HCEC 1CT (cell line): Measurements from ENCODE around the gene AHCYL1.

Source experiments
- DNase-seq: peaks from one replicate; pipeline ENCODE4 v3.0.0-alpha.2; 2017

The AHCYL1 gene

GRCh38 chr1:110040548-110040947 lies 56.0 kb downstream of the AHCYL1 start:
- DNase-seq = no peak

DNA sequence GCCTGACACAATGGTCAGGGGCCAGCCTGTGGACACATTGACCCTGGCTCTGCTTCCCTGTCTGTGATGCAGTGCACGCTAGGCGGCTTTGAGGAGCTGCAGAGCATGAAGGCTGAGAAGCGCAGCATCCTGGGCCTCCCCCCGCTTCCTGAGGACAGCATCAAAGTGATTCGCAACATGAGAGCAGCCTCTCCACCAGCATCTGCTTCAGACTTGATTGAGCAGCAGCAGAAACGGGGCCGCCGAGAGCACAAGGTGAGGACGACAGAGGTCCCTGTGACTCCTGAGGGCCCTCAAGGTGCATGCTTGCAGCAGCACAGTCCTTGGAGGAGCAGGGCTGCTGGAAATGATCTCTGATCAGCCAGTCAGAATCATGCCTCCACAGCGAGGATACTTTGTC lies 58.5 kb downstream of the AHCYL1 start:
- DNase-seq = no peak

- DNase-seq = no peak
These were observed 62.9 kb downstream of the AHCYL1 start for GRCh38 chr1:110047463-110047862.

DNA sequence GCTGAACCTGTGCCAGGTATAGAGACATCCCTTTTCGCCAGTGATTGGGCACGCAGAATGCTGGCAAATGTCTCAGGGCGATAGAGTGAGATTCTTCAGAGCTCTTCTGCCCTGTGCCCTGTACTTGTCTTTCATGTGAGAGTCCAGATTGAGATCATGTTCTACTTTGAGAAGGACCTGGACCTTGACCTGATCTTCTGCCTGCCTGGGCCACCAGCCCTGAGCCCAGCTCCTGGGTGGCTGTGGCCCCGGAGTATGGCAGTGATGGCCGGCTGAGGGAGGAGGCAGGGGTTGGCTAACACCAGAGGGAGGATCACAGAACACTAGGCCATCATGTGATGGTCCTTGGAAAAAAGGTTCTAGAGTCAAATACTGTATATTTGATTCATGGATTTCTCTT lies 63.7 kb downstream of the AHCYL1 start:
- no peak for DNase-seq

GRCh38 chr1:110048923-110049601 lies 64.5 kb downstream of the AHCYL1 start:
- no peak for DNase-seq

DNA sequence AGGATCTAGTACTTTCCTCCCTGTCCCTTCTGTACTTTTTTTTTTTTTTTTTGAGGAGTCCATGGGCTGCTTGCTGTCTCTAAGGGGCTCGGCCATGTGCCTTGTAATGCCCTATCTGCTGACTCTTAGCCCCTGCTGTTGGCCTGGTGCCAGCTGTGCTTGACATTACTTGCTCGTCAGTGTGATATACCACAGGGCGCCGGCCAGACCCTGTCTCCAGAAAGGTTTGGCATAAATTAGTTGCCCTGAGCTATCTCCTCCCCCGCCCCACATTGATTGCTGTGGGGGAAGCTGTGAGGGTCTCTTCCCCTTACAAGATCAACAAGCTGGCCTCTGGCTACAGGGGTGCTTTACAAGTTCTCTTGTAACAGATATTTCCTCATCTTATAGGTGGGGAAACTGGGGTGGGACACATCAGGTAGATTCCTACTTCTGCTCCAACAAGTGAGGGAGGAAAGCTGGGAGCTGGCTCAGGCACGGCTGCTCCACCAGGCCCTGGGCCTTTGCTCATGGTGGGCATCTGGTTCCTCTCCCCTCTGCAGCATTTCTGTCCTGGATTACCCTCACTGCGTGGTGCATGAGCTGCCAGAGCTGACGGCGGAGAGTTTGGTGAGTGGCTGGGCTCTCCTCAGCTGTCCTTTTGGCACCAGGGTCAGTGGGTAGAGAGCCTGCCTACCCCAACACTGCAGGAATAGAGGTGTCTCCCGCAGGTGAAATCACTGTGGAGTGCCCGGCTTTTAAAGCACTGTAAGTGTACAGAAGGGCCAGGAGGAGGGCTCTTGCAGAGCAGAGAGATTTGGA lies 65.4 kb downstream of the AHCYL1 start:
- DNase-seq = no peak

DNA sequence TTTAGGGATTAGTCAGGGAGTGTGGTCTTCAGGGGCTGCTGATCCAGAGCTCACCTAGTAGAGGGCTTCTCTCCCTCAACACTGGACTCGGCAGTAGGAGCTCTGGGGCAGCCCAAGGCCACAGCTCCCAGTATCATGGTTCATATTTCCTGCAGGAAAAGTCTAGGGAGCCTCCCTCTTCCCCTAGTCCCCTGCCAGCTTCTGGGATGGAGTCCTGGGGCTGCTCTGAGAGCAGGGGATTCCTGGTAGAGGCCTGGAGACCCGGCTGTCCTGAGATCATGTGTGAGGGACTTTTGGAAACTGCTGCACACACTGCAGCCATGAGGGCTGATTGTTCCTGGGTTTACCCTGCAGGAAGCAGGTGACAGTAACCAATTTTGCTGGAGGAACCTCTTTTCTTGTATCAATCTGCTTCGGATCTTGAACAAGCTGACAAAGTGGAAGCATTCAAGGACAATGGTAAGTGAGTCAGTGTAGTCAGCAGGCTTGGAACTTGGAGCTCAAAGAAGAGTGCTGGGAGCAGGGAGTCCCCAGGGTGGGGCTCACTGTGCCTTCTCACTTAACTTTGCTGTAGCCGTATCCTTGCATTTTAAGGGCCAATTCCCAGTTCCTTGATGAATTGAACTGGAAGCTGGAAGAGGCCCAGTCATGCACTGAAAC lies 66.2 kb downstream of the AHCYL1 start:
- no peak for DNase-seq

DNA sequence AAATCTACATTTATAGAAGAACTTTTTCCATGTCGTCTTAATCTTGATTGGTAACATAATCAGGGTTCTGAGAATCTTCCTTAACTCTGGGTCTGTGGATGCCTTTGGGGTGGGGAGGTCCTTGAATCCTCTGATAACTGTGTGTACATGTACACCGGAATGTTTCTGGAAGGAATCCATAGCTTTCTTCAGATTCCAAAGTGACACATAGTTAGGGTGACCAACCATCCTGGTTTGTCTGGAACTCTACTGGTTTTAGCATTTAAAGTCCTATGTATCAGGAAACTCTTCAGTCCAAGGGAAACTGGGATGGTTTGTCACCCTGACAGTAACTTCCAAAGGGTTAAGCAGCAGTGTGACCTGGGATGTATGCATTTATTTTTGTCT lies 66.7 kb downstream of the AHCYL1 start:
- DNase-seq = no peak

GRCh38 chr1:110053552-110054428 lies 69.2 kb downstream of the AHCYL1 start:
- DNase-seq = no peak

DNA sequence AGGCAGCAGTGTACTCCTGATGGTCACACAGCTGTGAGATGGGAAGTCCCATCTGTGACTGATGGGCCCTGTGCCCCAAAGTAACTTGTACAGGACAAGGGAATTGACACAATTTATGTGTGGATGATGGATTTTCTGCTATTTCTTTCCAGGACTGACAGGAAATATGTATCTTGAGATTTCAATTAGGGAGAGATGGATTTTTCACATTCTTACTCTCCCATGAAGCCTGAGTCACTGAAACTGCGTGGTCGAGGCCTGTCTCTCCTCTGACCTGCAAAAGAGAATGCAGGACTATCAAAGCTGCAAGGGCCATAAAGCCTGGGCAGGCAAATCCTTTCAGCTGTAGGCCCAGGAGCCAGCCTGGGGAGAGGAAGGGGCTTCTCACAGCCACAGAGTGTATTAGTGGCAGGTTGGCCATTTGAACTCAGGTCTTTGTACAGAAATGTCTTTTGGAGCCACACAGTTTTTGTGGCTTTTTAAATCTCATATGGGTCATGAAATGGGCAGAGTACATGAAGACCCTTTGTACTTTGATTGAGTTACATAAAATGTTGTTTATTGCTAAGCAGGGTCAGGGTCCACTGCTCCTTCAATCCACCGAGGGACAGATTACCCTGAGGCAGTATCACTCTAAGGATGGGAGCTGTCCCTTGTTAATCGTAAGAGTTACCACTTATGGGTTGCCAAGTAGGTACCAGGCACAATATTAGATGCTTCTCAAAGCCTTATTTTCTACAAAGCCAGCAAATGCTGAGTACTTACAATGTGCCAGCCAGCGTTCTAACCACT lies 71.1 kb downstream of the AHCYL1 start:
- DNase-seq = peak; percentile 62

GRCh38 chr1:110056285-110056683 lies 71.7 kb downstream of the AHCYL1 start:
- no peak for DNase-seq

GRCh38 chr1:110056776-110057175 lies 72.2 kb downstream of the AHCYL1 start:
- DNase-seq = peak; percentile 78

GRCh38 chr1:110057963-110058518 lies 73.5 kb downstream of the AHCYL1 start:
- DNase-seq = no peak

DNA sequence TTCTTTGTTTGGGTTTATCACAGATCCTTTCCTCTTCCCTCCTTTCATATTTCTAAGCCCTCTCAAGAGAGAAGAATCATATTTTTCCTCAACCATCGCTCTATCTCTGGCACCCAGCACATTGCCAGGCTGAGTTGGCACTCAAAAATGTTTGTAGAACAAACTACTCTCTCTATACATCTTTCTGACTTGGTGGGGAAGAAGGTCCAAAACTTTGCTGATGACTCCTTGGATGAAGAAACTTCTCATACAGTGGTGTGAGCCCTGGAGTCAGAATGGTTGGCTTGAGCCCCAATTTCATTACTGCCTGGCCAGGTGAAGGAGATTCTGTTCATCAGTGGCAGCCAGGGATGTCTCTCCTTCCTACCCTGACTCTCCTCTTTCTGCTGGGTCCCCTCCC lies 74.0 kb downstream of the AHCYL1 start:
- DNase-seq = no peak

DNA sequence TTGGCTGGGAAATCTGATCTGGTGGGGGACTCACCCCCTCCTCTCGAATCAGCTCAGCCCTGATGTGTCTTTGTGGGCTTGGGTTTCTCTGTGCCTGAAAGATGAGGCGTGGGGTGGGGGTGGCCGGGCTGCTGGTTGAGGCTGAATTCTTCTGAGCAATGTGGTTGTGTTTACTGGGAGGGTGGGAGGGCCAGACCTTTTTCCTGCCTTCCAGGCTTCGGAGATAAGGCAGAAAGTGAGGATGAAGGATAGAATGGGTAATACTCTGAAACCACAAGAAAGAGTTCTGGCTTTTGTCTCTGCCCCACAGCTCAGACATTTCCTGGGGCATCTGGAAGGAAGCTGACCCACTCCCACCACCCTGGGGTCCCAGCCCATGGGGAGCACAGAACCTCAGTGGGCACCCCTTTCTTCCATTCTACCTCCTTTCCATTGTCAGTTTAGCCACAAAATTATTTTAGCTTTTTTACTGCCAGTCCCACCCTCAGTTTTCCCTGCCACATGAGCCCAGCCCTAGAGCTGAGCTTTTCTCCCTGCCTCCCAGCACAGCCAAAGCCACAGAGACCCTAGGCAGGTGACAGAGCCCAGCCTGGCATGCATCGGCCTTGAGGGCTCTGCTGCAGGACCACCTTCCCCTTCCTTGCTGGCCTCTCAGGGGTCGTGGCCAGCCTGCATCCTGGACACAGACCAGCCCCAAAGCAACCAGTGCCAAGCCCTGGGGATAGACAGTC lies 74.7 kb downstream of the AHCYL1 start:
- no peak for DNase-seq

DNA sequence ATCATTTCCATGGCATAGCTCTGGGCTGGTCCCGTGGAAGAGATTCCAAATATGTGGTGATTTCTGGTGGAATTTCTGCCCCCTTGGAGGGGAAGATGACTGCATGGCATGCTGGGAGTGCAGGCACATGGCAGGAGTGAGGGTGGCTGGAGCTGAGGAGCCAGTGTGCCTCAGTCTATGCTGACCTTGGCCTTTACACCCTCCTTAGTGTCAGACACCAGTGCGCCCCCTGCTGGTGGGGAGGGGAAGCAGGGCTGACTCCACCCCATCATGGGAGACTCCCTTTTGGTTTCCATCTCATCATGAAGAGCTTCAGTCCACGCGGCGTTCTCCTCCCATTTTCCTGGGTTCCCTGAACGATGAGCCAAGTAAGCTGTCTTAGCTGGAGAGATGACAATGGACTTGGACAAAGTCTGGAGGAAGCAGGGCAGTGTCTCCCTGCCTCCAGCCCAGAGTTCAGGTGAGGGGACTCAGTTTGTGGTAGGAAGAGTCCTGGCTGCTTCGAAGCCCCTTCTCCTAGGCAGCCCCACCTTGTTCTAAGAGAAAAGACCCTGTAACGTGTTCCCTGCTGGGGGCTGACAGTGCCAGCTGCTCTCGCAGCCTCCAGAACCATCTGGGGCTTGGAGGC lies 75.6 kb downstream of the AHCYL1 start:
- peak; percentile 22 for DNase-seq

- DNase-seq = no peak
These were observed 76.1 kb downstream of the AHCYL1 start for GRCh38 chr1:110060662-110061060.

DNA sequence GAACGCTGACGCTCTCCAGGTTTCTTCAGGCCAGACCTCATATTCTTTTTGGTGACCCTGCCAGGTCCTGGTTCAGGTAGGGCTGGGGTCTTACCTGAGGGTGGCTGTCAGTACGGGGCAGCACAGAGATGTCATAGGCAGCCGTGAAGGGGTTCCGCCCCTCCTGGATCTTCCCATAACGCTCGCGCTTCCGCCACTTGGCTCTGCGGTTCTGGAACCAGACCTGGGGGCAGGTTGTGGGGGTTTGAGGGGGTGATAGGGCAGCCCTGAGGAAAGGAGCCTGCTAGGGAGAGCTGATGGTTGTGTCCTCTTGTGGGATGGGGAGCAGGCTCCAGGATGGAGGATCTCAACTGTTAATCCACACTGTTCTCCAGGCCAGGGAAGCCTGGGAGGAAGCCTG lies 76.8 kb downstream of the AHCYL1 start:
- DNase-seq = no peak

DNA sequence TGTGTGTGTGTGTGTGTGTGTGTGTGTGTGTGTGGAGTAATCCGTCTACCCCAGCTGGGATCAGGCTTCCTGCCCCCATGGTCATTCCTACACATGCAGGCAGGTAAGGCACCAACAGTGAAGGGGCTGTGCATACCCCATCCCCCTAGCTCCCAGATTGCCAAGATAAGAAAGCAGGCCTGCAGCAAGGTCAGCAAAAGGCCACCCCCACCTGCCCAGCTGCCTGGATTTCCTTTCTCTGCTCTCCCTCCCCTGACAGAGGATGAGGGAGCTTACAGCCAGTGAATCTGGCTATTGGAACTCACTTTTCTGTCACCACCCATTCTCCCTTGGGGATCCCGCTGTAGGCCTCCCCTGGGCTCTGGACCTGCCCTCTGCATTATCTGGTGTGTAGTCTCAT lies 78.0 kb downstream of the AHCYL1 start:
- no peak for DNase-seq

DNA sequence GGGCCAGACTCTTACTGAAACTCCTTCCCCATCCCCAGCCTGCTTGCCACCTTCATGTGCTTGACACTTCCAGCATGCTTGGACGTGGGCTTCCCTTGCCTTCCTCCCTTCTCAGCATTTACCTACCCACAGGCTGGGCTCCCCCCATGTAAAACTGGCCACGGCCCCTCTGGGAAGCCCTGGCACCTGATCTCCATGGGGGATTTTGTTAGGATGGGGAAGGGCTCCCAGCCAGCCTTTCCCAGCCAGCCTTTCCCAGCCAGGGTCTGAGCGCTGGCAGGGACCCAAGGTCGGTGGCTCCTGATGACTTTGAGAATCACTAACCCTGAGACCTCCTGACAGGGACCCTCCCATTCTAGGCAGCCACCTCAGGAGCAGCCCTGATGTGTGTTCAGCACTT lies 79.2 kb downstream of the AHCYL1 start:
- DNase-seq = no peak
